Kidney (tissue), 14 donors: Measurements from ENCODE around the gene RTCA. TPM values are rescaled to one million over a fixed set of nuclear protein-coding genes. Genes with fewer than 3 reads are reported as not detected.

ENCODE experiments used
- DNase-seq, 5 donors: peaks; one replicate each; pipeline ENCODE4 v3.0.0-alpha.2; 2013 to 2020
- FAIRE-seq: peaks from 2 replicates; lab custom pipeline; 2012; peaks lifted over from hg19 to GRCh38; lab: Jason Lieb, UNC
- H3K27ac ChIP-seq, 2 donors: one replicate each; pipeline ENCODE4 v1.7.0; 2013; ENCODE audit warnings: low read depth in 2 of 2, low read length in 2 of 2, inconsistent platforms in 1 of 2
- H3K27me3 ChIP-seq: one replicate; pipeline ENCODE4 v1.7.1; 2013; ENCODE audit warnings: low read length, inconsistent platforms; ENCODE audit not compliant: control insufficient read depth, insufficient read depth
- H3K36me3 ChIP-seq, 3 donors: one replicate each; pipeline versions ENCODE4 v1.7.0 to v1.7.1; 2013; ENCODE audit warnings: low read length in 3 of 3, control low read depth in 1 of 3, inconsistent platforms in 1 of 3; ENCODE audit not compliant: insufficient read depth in 3 of 3, control insufficient read depth in 2 of 3
- H3K4me1 ChIP-seq, 3 donors: one replicate each; pipeline versions ENCODE4 v1.7.0 to v1.7.1; 2013; ENCODE audit warnings: low read length in 3 of 3, inconsistent platforms in 1 of 3, low read depth in 1 of 3; ENCODE audit not compliant: control insufficient read depth in 2 of 3, insufficient read depth in 2 of 3
- H3K4me3 ChIP-seq, 3 donors: one replicate each; pipeline versions ENCODE4 v1.7.0 to v1.8.1; 2013; ENCODE audit warnings: low read length in 3 of 3, control low read depth in 1 of 3, inconsistent platforms in 1 of 3
- H3K9ac ChIP-seq, 3 donors: one replicate each; pipeline versions ENCODE4 v1.7.0 to v1.7.1; 2013; ENCODE audit warnings: low read length in 3 of 3, control low read depth in 1 of 3, inconsistent platforms in 1 of 3
- H3K9me3 ChIP-seq, 3 donors: one replicate each; pipeline versions ENCODE4 v1.7.0 to v1.7.1; 2013; ENCODE audit warnings: low read length in 3 of 3, control low read depth in 1 of 3, inconsistent platforms in 1 of 3; ENCODE audit not compliant: control insufficient read depth in 2 of 3, insufficient read depth in 1 of 3
- intact Hi-C: fragments of 100-400 bp; cut with DNase I; formaldehyde crosslinking; loops from one replicate; pipeline ENCODE4 v1.11.1; 2022
- polyA plus RNA-seq: library from polyadenylated mRNA; stranded (reverse); fragments of 350-450 nt; fragmentation: Illumina TruSeq; extraction: RNeasy Lipid Tissue Mini Kit (QIAGEN cat#74804); gene quantifications from one replicate; pipeline ENCODE4 v1.2.3, GENCODE V29; 2014; ENCODE audit warnings: low read depth, low replicate concordance; ENCODE audit not compliant: insufficient read depth
- total RNA-seq: library from RNA; stranded (reverse); fragmentation: NEBNext Ultra II Directional; extraction: Animal tissue kit (Norgen Biotek cat#: 25700); gene quantifications from one replicate; pipeline ENCODE4 v1.2.1, GENCODE V29; 2021
- TF ChIP-seq, protein P1 (sequence below): IDR thresholded peaks from 3 replicates; pipeline ENCODE4 v1.5.1; 2012; ENCODE audit warnings: mild to moderate bottlenecking, moderate library complexity, borderline replicate concordance; ENCODE audit not compliant: insufficient read depth; ENCODE audit errors: extremely low read depth
- donor health status: control.
- donor health status: control.
- donor health status: control.
- donor health status: control.
- donor health status: control.
- donor health status: DM: yes; HTN: yes; CAD: no.
- donor health status: Normal renal cell carcinoma (clear cell type).

Gene RTCA
- total and polyA plus RNA-seq, 2 donors from 2014 or later, result 30.8 to 51.1 TPM

DNA sequence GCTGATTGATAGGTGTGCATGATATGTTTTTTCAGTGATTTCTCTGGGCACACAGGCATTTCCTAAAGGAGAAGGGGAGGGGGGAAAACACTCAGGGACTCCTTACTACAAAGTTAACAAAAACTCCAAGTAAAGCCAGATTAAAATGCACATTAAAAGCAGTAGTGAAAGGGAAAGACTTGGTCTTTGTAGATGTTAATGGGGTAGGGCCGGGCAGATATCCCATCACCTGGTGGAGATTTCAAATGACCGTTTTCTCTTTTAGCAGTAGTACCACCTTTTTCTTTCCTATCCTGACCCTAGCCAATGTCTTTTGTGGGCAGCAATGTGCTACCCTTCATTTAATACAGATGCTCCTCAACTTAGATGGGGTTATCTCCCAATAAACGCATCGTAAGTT, 32.5 kb downstream of the RTCA start:
- H3K27me3 ChIP-seq, result no peaks in the 10 kb centered on the region
- H3K27ac ChIP-seq, result no peak overlapping the region
- no peak for FAIRE-seq
- TF ChIP-seq, protein P1, sequence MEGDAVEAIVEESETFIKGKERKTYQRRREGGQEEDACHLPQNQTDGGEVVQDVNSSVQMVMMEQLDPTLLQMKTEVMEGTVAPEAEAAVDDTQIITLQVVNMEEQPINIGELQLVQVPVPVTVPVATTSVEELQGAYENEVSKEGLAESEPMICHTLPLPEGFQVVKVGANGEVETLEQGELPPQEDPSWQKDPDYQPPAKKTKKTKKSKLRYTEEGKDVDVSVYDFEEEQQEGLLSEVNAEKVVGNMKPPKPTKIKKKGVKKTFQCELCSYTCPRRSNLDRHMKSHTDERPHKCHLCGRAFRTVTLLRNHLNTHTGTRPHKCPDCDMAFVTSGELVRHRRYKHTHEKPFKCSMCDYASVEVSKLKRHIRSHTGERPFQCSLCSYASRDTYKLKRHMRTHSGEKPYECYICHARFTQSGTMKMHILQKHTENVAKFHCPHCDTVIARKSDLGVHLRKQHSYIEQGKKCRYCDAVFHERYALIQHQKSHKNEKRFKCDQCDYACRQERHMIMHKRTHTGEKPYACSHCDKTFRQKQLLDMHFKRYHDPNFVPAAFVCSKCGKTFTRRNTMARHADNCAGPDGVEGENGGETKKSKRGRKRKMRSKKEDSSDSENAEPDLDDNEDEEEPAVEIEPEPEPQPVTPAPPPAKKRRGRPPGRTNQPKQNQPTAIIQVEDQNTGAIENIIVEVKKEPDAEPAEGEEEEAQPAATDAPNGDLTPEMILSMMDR, result no peak
- H3K9me3 ChIP-seq, result no peaks in the 10 kb centered on the region
- no peak for DNase-seq
- intact Hi-C loops, result no loop called here
- H3K9ac ChIP-seq, result no peak overlapping the region
- no peaks in the 10 kb centered on the region for H3K4me1 ChIP-seq
- no peaks in the 10 kb centered on the region for H3K36me3 ChIP-seq
- no peak overlapping the region for H3K4me3 ChIP-seq

DNA sequence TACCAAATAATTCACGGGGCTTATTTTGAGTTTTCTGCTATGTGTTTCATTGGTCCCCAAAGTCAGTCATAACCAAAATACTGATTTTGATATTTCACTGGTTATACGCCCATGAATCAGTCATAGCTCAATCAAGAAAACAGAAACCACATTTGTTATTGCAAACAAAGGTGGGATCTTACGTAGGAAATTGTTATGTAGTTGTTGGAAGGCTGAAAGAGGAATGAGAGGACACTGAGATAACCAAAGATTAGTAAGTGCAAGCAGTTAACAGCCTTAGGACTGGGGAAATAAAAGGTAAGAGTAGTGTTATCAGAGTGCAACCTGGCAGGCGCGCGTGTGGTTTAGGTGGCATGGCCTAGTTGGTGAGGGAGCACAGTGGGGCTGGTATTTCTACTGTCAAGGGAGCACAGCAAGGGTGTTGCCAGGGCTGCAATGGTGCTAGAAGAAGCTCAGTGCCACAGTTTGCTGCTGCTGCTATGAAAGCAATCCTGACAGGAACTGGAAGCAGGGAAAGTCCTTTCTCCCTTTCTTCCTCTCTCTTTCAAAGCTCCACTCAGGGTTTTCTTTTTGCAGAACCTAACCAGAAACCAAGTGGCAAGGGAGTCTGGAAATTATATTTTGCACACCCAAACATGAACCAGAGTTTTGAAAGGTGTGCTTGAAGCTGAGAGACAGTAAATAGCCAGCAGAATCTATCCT, 33.7 kb downstream of the RTCA start:
- FAIRE-seq (no peak), DNase-seq (no peak)
- H3K36me3 ChIP-seq, result no peaks in the 10 kb centered on the region
- H3K27ac ChIP-seq, result no peak overlapping the region
- no peak overlapping the region for H3K4me3 ChIP-seq
- TF ChIP-seq, protein P1, result no peak
- H3K4me1 ChIP-seq, result no peaks in the 10 kb centered on the region
- H3K27me3 ChIP-seq, result no peaks in the 10 kb centered on the region
- no peak overlapping the region for H3K9ac ChIP-seq
- no peaks in the 10 kb centered on the region for H3K9me3 ChIP-seq
- intact Hi-C loops, result no loop called here

DNA sequence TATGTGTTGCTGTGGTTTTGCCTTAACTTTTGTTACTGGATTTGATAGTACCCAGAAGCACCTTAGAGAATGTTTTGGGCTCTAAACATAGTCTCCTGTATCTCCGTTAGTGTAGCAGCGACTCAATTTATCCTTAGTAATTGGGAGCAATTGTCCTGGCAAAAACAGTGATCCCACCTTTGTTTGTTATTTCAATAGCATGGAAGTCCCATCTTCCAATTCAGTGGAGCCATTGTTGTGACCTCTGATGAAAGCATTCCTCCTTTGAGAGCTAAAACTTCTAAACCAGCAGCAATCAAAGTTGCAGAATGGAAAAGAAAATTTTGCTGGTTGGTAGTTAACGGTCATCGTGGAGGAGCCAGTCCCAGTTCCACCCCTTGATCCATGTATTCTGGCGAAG, 34.7 kb downstream of the RTCA start:
- DNase-seq, result no peak
- intact Hi-C loops, result no loop called here
- Histone ChIP-seq H3K36me3 (no peaks in the 10 kb centered on the region), H3K9me3 (no peaks in the 10 kb centered on the region), H3K4me1 (no peaks in the 10 kb centered on the region), H3K27ac (no peak overlapping the region), H3K9ac (no peak overlapping the region), H3K4me3 (no peak overlapping the region), H3K27me3 (no peaks in the 10 kb centered on the region)
- TF ChIP-seq, protein P1, result no peak
- FAIRE-seq, result no peak

DNA sequence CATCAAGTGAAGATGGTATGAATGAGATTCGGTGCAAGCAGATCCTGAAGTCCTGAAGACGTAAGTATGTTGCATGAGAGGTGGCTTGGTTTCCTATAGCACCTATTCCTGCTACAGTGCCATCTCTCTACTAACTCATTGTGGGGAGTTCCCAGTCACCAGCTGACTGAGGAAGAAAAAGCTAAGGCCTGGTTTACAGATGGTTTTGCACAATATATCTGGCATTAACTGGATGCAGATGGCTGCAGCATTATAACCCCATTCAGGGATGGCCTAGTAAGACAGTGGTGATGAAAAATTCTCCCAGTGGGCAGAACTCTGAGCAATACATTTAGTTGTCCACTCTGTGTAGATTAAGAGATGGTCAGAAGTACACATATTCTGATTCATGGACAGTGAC, 36.7 kb downstream of the RTCA start:
- TF ChIP-seq, protein P1, result no peak
- Histone ChIP-seq H3K27ac (no peak overlapping the region), H3K27me3 (no peaks in the 10 kb centered on the region), H3K36me3 (no peaks in the 10 kb centered on the region), H3K9ac (no peak overlapping the region), H3K9me3 (no peaks in the 10 kb centered on the region), H3K4me1 (no peaks in the 10 kb centered on the region), H3K4me3 (no peak overlapping the region)
- intact Hi-C loops, result no loop called here
- FAIRE-seq (no peak), DNase-seq (no peak)
